Glutamatergic neuron (in vitro differentiated cells): Measurements from ENCODE around the gene CRABP1. TPM values are rescaled to one million over a fixed set of nuclear protein-coding genes. Genes with fewer than 3 reads are reported as not detected.

Experiments
- DNase-seq: peaks from one replicate; pipeline ENCODE4 v3.0.0; 2022
- H3K27ac Mint-ChIP-seq: one replicate; pipeline ENCODE4 v1.8.0; 2020; ENCODE audit warnings: mild to moderate bottlenecking, mixed read lengths, inconsistent platforms; ENCODE audit not compliant: unreplicated experiment
- H3K27me3 Mint-ChIP-seq: one replicate; pipeline ENCODE4 v1.8.0; 2020; ENCODE audit warnings: mild to moderate bottlenecking, moderate library complexity, mixed read lengths, inconsistent platforms; ENCODE audit not compliant: unreplicated experiment
- H3K36me3 Mint-ChIP-seq: one replicate; pipeline ENCODE4 v1.8.0; 2020; ENCODE audit warnings: mild to moderate bottlenecking, mixed read lengths, inconsistent platforms; ENCODE audit not compliant: unreplicated experiment
- H3K4me1 Mint-ChIP-seq: one replicate; pipeline ENCODE4 v1.8.0; 2020; ENCODE audit warnings: mild to moderate bottlenecking, low read depth, mixed read lengths, inconsistent platforms; ENCODE audit not compliant: unreplicated experiment
- H3K4me3 Mint-ChIP-seq: one replicate; pipeline ENCODE4 v1.8.0; 2020; ENCODE audit warnings: mild to moderate bottlenecking, mixed read lengths, inconsistent platforms; ENCODE audit not compliant: unreplicated experiment
- H3K9me3 Mint-ChIP-seq: one replicate; pipeline ENCODE4 v1.8.0; 2020; ENCODE audit warnings: mild to moderate bottlenecking, moderate library complexity, mixed read lengths, inconsistent platforms; ENCODE audit not compliant: unreplicated experiment
- CTCF ChIP-seq: fragments of 200-600 bp; sonication (generic); IDR thresholded peaks from one replicate; pipeline ENCODE4 v1.5.0; 2021; ENCODE audit not compliant: partially characterized antibody, unreplicated experiment
- total RNA-seq: library from RNA; stranded (reverse); fragmentation: NEBNext Ultra II Directional; extraction: Animal tissue kit (Norgen Biotek cat#: 25700); gene quantifications from one replicate; pipeline ENCODE4 v1.2.1, GENCODE V29; 2021; ENCODE audit not compliant: unreplicated experiment

Gene CRABP1
- total RNA-seq, 1 donor from 2014 or later: 314 TPM

GRCh38 chr15:78312536-78312935 is 27.6 kb upstream of the CRABP1 start:
- TF ChIP-seq CTCF: no peak
- Mint-ChIP-seq H3K36me3 (no peaks in the 10 kb centered on the region), H3K27me3 (peaks cover 6% of the 10 kb centered on the region), H3K4me1 (peaks cover 24% of the 10 kb centered on the region), H3K4me3 (no peak overlapping the region), H3K9me3 (peaks cover 3% of the 10 kb centered on the region), H3K27ac (no peak overlapping the region)
- DNase-seq: no peak

GRCh38 chr15:78312957-78313356 is 27.2 kb upstream of the CRABP1 start:
- peaks cover 25% of the 10 kb centered on the region for H3K4me1 Mint-ChIP-seq

GRCh38 chr15:78313383-78313782 is 26.8 kb upstream of the CRABP1 start:
- Mint-ChIP-seq H3K36me3 (no peaks in the 10 kb centered on the region), H3K4me1 (peaks cover 23% of the 10 kb centered on the region), H3K4me3 (no peak overlapping the region), H3K27me3 (peaks cover 6% of the 10 kb centered on the region), H3K27ac (no peak overlapping the region), H3K9me3 (peaks cover 6% of the 10 kb centered on the region)
- no peak for DNase-seq
- no peak for TF ChIP-seq CTCF

More at GRCh38 chr15:78312957-78313356, 27.2 kb upstream of the CRABP1 start:
- Mint-ChIP-seq H3K4me3 (no peak overlapping the region), H3K36me3 (no peaks in the 10 kb centered on the region), H3K27me3 (peaks cover 6% of the 10 kb centered on the region), H3K27ac (no peak overlapping the region), H3K9me3 (peaks cover 6% of the 10 kb centered on the region)
- no peak for TF ChIP-seq CTCF
- no peak for DNase-seq

GRCh38 chr15:78314181-78314581 is 26.0 kb upstream of the CRABP1 start:
- Mint-ChIP-seq H3K9me3 (peaks cover 7% of the 10 kb centered on the region), H3K36me3 (no peaks in the 10 kb centered on the region), H3K4me3 (no peak overlapping the region), H3K4me1 (peaks cover 20% of the 10 kb centered on the region), H3K27me3 (peaks cover 6% of the 10 kb centered on the region), H3K27ac (no peak overlapping the region)
- DNase-seq: no peak
- no peak for TF ChIP-seq CTCF

- TF ChIP-seq CTCF: no peak
- no peaks in the 10 kb centered on the region for H3K36me3 Mint-ChIP-seq
- peak overlapping the region; percentile 99 for H3K27ac Mint-ChIP-seq
- peak overlapping the region; percentile 56 for H3K4me3 Mint-ChIP-seq
- no peak for DNase-seq
- peaks cover 7% of the 10 kb centered on the region for H3K27me3 Mint-ChIP-seq
- peaks cover 23% of the 10 kb centered on the region for H3K4me1 Mint-ChIP-seq
- H3K9me3 Mint-ChIP-seq: peaks cover 6% of the 10 kb centered on the region
Observed at GRCh38 chr15:78315686-78316282, 24.4 kb upstream of the CRABP1 start.
